Stimulated activated naive CD8-positive, alpha-beta T cell treated with anti-CD3 and anti-CD28 coated beads, Interleukin-15, Interleukin-2, amounts not matched to agents 100 ng/mL and 50 ng/mL, for 24 hours (primary cell): ENCODE results near the gene ZNF770.
"Not testable (repeated sequence)": the region's sequence is repeated elsewhere in the genome, so short reads cannot be mapped to it uniquely, and the experiment has no call there.

Source experiments
- H3K27ac Mint-ChIP-seq: one replicate; pipeline ENCODE4 v1.8.0; 2021; ENCODE audit warnings: mild to moderate bottlenecking, mixed read lengths
- H3K27me3 Mint-ChIP-seq: one replicate; pipeline ENCODE4 v1.8.0; 2021; ENCODE audit warnings: mixed read lengths
- H3K36me3 Mint-ChIP-seq: one replicate; pipeline ENCODE4 v1.8.0; 2021; ENCODE audit warnings: low read depth, mixed read lengths
- H3K4me1 Mint-ChIP-seq: one replicate; pipeline ENCODE4 v1.8.0; 2021; ENCODE audit warnings: low read depth, mixed read lengths
- H3K4me3 Mint-ChIP-seq: one replicate; pipeline ENCODE4 v1.8.0; 2021; ENCODE audit warnings: mild to moderate bottlenecking, mixed read lengths
- H3K9me3 Mint-ChIP-seq: one replicate; pipeline ENCODE4 v1.8.0; 2021; ENCODE audit warnings: mixed read lengths

ZNF770 gene

GRCh38 chr15:34943711-34944110, 44.4 kb downstream of the ZNF770 start:
- no peaks in the 10 kb centered on the region for H3K9me3 Mint-ChIP-seq
- H3K36me3 Mint-ChIP-seq = peaks cover 53% of the 10 kb centered on the region
- H3K4me1 Mint-ChIP-seq = no peaks in the 10 kb centered on the region
- H3K27me3 Mint-ChIP-seq = no peaks in the 10 kb centered on the region
- no peak overlapping the region for H3K4me3 Mint-ChIP-seq
- H3K27ac Mint-ChIP-seq = no peak overlapping the region

GRCh38 chr15:34943264-34943663, 44.8 kb downstream of the ZNF770 start:
- H3K36me3 Mint-ChIP-seq = peaks cover 55% of the 10 kb centered on the region
- H3K27me3 Mint-ChIP-seq, H3K4me1 Mint-ChIP-seq, H3K4me3 Mint-ChIP-seq, H3K9me3 Mint-ChIP-seq, H3K27ac Mint-ChIP-seq: not testable (repeated sequence)

- Mint-ChIP-seq H3K4me3 (no peak overlapping the region), H3K27me3 (no peaks in the 10 kb centered on the region), H3K36me3 (peaks cover 52% of the 10 kb centered on the region), H3K4me1 (no peaks in the 10 kb centered on the region), H3K27ac (no peak overlapping the region), H3K9me3 (no peaks in the 10 kb centered on the region)
Observed at GRCh38 chr15:34942363-34942762, 45.7 kb downstream of the ZNF770 start.

- Mint-ChIP-seq H3K36me3 (peaks cover 52% of the 10 kb centered on the region), H3K4me1 (no peaks in the 10 kb centered on the region)
Observed at GRCh38 chr15:34941831-34942230, 46.3 kb downstream of the ZNF770 start.

GRCh38 chr15:34941185-34941698, 46.8 kb downstream of the ZNF770 start:
- peaks cover 52% of the 10 kb centered on the region for H3K36me3 Mint-ChIP-seq
- no peaks in the 10 kb centered on the region for H3K9me3 Mint-ChIP-seq
- H3K4me1 Mint-ChIP-seq = no peaks in the 10 kb centered on the region
- H3K27me3 Mint-ChIP-seq = no peaks in the 10 kb centered on the region
- H3K27ac Mint-ChIP-seq = no peak overlapping the region
- H3K4me3 Mint-ChIP-seq = no peak overlapping the region

More at GRCh38 chr15:34941831-34942230, 46.3 kb downstream of the ZNF770 start:
- Mint-ChIP-seq H3K27ac (no peak overlapping the region), H3K9me3 (no peaks in the 10 kb centered on the region), H3K27me3 (no peaks in the 10 kb centered on the region), H3K4me3 (no peak overlapping the region)

- no peak overlapping the region for H3K4me3 Mint-ChIP-seq
- no peaks in the 10 kb centered on the region for H3K9me3 Mint-ChIP-seq
- no peaks in the 10 kb centered on the region for H3K4me1 Mint-ChIP-seq
- H3K36me3 Mint-ChIP-seq = peaks cover 67% of the 10 kb centered on the region
- no peak overlapping the region for H3K27ac Mint-ChIP-seq
- H3K27me3 Mint-ChIP-seq = no peaks in the 10 kb centered on the region
Observed at GRCh38 chr15:34933432-34933975, 54.6 kb downstream of the ZNF770 start.

- not testable (repeated sequence) for H3K9me3 Mint-ChIP-seq, H3K4me3 Mint-ChIP-seq, H3K27ac Mint-ChIP-seq, H3K4me1 Mint-ChIP-seq, H3K27me3 Mint-ChIP-seq
- peaks cover 81% of the 10 kb centered on the region for H3K36me3 Mint-ChIP-seq
Observed at GRCh38 chr15:34928349-34928748, 59.7 kb downstream of the ZNF770 start.
